ENCODE data around the gene RGS12. TPM values are rescaled to one million over a fixed set of nuclear protein-coding genes. Genes with fewer than 3 reads are reported as not detected.

The RGS12 gene
- total RNA-seq, 1 donor from 2014 or later: 116 TPM

- Mint-ChIP-seq H3K4me3 (ENCODE audit: unreplicated experiment) (peak overlapping the region; percentile 99), H3K4me1 (ENCODE audit: unreplicated experiment) (peaks cover 64% of the 10 kb centered on the region), H3K36me3 (ENCODE audit: low read depth, unreplicated experiment) (peaks cover 4% of the 10 kb centered on the region), H3K27me3 (ENCODE audit: unreplicated experiment) (peaks cover 9% of the 10 kb centered on the region), H3K27ac (ENCODE audit: unreplicated experiment) (peak overlapping the region; percentile 86), H3K9me3 (ENCODE audit: unreplicated experiment) (no peaks in the 10 kb centered on the region)
- no peak for TF ChIP-seq CTCF (IDR thresholded peaks at IDR 0.05; ENCODE audit: unreplicated experiment)
- DNase-seq (ENCODE audit: low spot score): no peak
Observed at GRCh38 chr4:3293401-3294391, 875 bp downstream of the RGS12 start.

DNA sequence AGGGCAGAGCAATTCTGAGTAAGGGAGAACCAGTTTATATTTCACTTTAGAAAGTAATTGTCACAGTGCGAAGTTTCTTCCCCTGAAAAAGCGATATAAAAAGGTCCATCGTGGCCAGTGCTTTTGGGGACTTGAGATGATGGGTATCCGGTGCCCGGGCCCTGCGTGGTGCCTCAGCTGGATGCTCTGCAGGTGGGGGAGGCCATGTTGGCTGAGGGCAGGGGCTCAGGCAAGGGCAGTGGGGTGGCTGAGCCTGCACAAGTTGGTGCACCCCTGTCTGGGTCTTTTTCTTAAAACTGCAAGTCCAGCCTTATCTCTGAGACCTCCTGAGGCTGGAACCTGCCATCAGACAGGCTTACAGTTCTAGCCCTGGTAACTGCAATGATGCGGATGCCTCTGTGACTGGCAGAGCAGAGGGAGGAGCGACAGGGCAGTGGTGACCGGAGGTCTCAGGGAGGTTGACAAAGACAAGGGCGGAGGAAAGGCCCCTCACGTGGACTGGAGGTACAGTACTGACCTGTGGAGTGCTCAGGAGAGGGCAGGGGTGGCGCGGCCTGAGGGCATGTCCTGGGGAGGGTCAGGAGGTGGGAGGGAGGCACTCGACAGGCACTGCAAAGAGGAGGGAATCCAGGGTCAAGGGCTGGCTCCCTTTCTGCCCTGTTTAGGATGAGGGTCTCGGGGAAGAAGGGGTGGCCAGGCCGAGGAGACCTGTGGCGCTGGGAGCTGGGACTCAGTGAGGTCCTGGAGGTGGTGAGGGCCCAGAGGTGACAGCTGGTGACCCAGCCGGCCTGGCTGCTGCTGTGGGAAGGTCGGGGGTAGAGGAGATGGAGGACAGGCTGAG lies 1.8 kb downstream of the RGS12 start:
- Mint-ChIP-seq H3K9me3 (ENCODE audit: unreplicated experiment) (no peaks in the 10 kb centered on the region), H3K4me3 (ENCODE audit: unreplicated experiment) (peak overlapping the region; percentile 99), H3K27ac (ENCODE audit: unreplicated experiment) (peak overlapping the region; percentile 30), H3K36me3 (ENCODE audit: low read depth, unreplicated experiment) (peaks cover 4% of the 10 kb centered on the region), H3K4me1 (ENCODE audit: unreplicated experiment) (peaks cover 71% of the 10 kb centered on the region), H3K27me3 (ENCODE audit: unreplicated experiment) (peaks cover 9% of the 10 kb centered on the region)
- no peak for TF ChIP-seq CTCF (IDR thresholded peaks at IDR 0.05; ENCODE audit: unreplicated experiment)
- DNase-seq (ENCODE audit: low spot score): no peak

DNA sequence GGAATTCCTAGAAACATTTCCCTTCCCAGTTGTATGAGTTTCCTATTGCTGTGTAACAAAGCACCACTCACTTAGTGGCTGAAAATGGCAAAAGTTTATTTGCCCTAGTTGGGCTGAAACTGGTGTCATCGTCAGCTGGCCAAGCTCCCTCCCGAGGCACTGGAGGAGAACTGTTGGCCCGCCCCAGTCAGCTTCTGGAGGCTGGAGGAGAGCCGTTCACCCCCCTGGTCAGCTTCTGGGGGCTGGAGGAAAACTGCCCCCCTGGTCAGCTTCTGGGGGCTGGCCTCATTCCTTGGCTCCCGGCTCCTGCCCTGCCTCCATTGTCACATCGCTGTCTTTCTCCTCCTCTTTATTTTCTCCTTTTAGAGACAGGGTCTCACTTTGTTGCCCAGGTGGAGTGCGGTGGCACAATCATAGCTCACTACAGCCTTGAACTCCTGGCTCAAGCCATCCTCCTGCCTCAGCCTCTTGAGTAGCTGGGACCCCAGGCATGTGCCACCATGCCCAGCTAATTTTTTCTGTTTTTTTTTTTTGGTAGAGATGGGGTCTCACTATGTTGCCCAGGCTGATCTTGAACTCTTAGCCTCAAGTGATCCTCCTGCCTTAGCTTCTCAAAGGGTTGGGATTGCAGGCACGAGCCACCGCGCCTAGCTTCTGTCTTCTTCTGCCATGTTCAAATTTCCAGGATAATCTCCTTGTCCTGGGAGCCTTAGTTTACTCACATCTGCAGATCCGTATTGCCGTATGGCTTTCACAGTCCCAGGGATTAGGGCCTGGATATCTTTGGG lies 3.2 kb downstream of the RGS12 start:
- Mint-ChIP-seq H3K27me3 (ENCODE audit: unreplicated experiment) (peaks cover 9% of the 10 kb centered on the region), H3K27ac (ENCODE audit: unreplicated experiment) (no peak overlapping the region), H3K4me1 (ENCODE audit: unreplicated experiment) (peaks cover 62% of the 10 kb centered on the region), H3K36me3 (ENCODE audit: low read depth, unreplicated experiment) (peaks cover 4% of the 10 kb centered on the region), H3K4me3 (ENCODE audit: unreplicated experiment) (no peak overlapping the region), H3K9me3 (ENCODE audit: unreplicated experiment) (no peaks in the 10 kb centered on the region)
- TF ChIP-seq CTCF (IDR thresholded peaks at IDR 0.05; ENCODE audit: unreplicated experiment): no peak
- no peak for DNase-seq (ENCODE audit: low spot score)

- no peaks in the 10 kb centered on the region for H3K9me3 Mint-ChIP-seq (ENCODE audit: unreplicated experiment)
- H3K4me1 Mint-ChIP-seq (ENCODE audit: unreplicated experiment): peaks cover 65% of the 10 kb centered on the region
- H3K4me3 Mint-ChIP-seq (ENCODE audit: unreplicated experiment): no peak overlapping the region
- TF ChIP-seq CTCF (IDR thresholded peaks at IDR 0.05; ENCODE audit: unreplicated experiment): no peak
- H3K27ac Mint-ChIP-seq (ENCODE audit: unreplicated experiment): no peak overlapping the region
- no peak for DNase-seq (ENCODE audit: low spot score)
- peaks cover 10% of the 10 kb centered on the region for H3K27me3 Mint-ChIP-seq (ENCODE audit: unreplicated experiment)
- H3K36me3 Mint-ChIP-seq (ENCODE audit: low read depth, unreplicated experiment): peaks cover 4% of the 10 kb centered on the region
Observed at GRCh38 chr4:3296651-3297050, 3.8 kb downstream of the RGS12 start.
